ENCODE results near the gene PYDC1.
"Not testable (repeated sequence)": the region's sequence is repeated elsewhere in the genome, so short reads cannot be mapped to it uniquely, and the experiment has no call there.

PYDC1 gene

DNA sequence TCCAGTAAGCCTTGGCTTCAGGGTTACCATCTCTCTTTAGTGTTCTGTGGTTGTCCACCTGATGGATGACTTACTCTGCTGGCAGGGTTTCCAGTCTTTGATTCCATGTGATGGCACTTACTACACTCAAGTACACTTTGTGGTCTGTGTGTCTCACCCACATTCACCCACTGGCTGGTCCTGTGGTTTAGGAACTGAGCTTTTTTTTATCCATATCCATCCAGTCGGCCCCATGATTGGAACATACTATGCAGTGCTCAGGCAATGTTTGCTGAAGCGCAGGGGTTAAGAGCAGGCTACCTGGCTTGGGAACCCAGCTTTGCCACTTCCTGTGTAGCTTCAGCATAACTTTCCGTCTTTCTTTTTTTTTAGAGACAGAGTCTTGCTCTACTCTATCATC is 39.8 kb downstream of the PYDC1 start:
- FAIRE-seq: no peak

GRCh38 chr16:31170048-31170447 is 46.9 kb downstream of the PYDC1 start:
- FAIRE-seq: not testable (repeated sequence)

- no peak for FAIRE-seq
These were observed 48.1 kb downstream of the PYDC1 start for GRCh38 chr16:31168848-31169247.

DNA sequence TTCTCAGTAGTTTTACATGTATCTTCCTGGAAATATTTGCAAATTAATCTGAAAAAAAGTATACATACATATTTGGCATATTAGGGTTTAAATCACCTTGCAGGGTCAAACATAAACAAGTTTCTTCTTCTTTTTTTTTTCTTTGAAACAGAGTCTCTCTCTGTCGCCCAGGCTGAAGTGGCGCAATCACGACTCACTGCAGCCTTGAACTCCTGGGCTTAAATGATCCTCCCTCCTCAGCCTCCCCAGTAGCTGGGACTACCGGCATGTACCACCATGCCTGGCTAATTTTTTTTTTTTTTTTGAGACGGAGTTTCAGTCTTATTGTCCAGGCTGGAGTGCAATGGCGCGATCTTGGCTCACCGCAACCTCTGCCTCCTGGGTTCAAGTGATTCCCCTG is 49.6 kb downstream of the PYDC1 start:
- no peak for FAIRE-seq

Measured in G401.6 (cell line).